HG03575 (cell line): ENCODE data around the gene IZUMO2.

ENCODE experiments used
- ATAC-seq: cut with Tn5 transposase; IDR thresholded peaks from one replicate; pipeline ENCODE4 v1.9.1; 2021; ENCODE audit not compliant: unreplicated experiment, insufficient number of reproducible peaks, low FRiP score; ENCODE audit errors: extremely low read depth

The IZUMO2 gene

GRCh38 chr19:50189331-50189730 lies 26.2 kb upstream of the IZUMO2 start:
- no peak for ATAC-seq

DNA sequence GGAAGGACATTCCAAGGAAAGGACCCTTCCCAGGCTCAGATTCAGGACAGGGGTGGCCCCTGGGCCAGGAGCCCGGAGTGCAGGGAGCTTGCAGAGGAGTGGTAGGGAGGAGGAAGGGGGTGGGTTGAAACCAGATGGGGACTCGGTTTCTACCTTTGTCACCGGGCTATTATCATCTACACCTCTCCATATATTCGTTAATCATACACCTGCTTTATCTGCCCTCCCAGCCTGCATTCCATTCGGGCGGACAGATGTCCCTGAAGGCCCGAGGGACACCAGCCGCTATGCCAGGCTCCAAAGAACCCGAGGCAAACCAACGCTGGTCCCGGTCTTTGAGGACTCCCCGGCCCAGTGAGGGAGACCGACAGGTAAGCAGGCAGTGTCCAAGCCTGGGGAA lies 24.9 kb upstream of the IZUMO2 start:
- no peak for ATAC-seq

- ATAC-seq, result no peak
Observed at GRCh38 chr19:50184196-50184595, 21.1 kb upstream of the IZUMO2 start.

DNA sequence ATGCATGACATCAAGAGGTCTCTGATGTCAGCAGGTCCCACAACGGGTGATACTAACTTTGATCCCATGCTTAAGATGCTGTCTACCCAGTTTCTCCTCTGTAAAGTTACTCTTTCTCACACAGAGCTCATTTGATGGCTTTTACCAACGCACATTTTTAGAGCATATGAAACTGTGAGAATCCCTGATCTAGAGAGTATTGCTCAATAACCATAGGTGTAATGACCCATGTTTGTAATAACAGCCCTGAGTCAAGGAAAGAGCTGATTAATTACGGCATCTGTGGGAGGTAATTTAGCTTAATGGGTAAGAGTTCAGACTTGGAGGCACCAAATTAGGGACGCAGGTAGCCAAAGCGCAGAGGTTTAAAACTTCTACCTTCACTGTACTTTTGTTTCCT lies 18.0 kb upstream of the IZUMO2 start:
- no peak for ATAC-seq

DNA sequence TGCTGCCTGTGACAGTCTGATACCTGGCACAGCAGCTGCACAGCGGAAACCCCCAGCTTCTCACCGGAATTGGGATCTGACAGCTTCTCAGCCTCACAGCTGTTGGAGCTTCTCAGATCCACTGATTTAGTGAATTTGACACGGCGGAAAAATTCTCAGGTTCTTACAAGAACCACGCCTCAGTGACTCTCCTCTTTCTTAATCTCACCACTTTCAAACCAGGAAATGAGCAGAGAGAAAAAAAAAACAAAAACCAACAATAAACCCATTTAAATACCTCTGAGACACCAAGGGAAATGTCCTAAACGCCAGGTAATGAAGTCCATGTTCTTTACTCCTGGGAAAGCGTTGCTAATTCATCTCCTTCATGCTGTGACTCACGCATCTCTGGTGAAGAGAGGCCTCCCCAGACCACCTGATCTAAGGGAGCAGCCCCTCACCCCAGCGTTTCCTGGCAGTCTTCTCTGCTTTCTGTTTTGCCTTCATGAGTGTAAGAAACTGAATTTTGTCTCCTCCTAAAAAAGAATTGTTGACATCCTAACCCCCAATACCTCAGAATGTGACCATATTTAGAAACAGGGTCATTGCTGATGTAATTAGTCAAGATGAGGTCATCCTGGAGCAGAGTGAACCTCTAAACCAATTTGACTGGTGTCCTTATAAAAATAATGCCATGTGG lies 15.9 kb upstream of the IZUMO2 start:
- no peak for ATAC-seq

DNA sequence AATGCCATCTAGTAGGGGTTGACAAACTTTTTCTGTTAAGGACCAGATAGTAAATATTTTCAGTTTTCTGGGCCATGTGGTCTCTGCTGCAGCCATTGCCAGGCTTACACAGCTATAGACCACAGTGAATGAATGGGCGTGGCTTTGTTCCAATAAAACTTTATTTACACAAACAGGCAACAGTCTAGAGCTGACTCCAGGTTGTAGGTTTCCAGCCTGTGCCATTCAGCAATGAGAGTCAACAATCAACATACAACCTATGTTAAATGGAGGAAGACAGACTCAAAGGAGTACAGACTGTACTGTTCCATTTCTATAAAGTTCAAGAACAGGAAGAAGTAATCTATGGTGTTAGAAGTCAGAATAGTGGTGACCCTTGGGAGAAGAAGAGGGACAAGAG lies 15.2 kb upstream of the IZUMO2 start:
- ATAC-seq, result no peak

GRCh38 chr19:50176775-50177174 lies 13.7 kb upstream of the IZUMO2 start:
- ATAC-seq, result no peak

DNA sequence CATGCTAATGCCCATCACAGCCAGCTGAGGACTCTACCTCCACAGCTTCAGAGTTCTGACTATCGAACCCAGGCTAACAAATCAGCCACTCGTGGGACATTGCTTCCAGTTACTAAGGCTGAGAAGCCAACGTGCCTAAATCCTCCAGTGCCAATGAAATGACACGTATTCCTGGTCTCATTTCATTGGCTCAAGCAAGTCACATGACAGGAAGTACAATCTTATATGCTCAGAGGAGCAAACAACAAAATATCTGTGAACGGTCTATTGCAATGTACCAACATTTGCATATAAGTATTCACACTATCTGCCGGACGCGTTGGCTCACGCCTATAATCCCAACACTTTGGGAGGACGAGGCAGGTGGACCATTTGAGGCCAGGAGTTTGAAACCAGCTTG lies 12.8 kb upstream of the IZUMO2 start:
- ATAC-seq, result no peak

- ATAC-seq, result no peak
Observed at GRCh38 chr19:50174100-50174793, 11.2 kb upstream of the IZUMO2 start.

- no peak for ATAC-seq
Observed at GRCh38 chr19:50173127-50173526, 10.0 kb upstream of the IZUMO2 start.

DNA sequence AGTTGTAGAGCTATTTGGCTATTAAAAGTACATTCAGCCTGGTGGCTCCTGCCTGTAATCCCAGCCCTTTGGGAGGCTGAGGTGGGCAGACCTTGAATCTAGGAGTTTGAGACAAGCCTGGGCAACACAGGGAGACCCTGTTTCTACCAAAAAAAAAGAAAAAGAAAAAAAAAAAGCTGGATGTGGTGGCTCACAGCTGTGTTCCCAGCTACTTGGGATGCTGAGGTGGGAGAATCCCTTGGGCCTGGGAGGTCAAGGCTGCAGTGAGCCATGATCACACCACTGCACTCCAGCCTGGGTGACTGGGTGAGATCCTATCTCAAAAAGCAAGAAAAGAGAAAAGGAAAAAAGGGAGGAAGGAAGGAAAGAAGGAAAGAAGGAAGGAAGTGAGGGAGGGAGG lies 9.6 kb upstream of the IZUMO2 start:
- no peak for ATAC-seq

GRCh38 chr19:50171752-50172151 lies 8.7 kb upstream of the IZUMO2 start:
- ATAC-seq, result no peak

DNA sequence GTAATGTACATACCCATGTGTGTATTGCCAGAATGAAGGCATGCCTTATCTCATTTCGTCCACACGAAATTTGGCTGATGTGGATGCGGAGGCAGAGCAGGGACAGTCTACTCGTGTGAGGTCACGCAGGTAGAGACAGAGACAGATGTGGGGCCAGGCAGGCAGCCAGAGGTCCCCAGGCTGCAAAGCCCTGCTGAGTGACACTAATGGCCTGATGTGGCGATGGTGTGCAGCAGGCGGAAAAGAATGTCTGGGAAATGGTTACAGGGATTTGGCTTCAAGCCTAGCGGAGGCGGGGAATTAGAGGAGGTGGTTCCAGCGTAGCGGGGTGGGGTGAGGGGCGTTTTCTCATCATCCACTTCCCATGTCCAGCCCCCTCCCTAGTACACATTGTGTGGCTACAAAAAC lies 4.2 kb upstream of the IZUMO2 start:
- ATAC-seq, result no peak

DNA sequence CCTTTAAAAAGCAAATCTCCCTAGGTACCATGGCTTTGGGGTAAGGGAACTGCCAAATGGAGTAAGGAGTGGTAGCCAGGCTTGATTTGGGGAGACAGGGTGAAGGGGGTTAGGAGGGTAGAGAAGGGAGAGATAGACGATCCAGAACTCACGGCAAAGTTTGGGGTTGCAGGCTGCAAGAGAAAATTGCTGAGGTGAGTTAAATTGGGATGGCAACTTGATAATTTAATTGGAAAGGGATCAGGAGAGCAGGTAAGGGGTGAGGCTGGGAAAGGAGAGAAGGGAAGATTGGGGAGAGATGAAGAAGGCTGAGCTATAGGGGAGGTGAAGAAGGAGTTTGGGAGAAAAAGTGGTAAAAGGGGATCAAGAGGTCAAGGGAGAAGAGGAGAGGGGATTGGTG lies 4.0 kb downstream of the IZUMO2 start:
- no peak for ATAC-seq

GRCh38 chr19:50158577-50158976 lies 4.5 kb downstream of the IZUMO2 start:
- no peak for ATAC-seq

GRCh38 chr19:50155520-50156109 lies 7.5 kb downstream of the IZUMO2 start:
- ATAC-seq, result no peak

GRCh38 chr19:50154529-50154928 lies 8.6 kb downstream of the IZUMO2 start:
- no peak for ATAC-seq

DNA sequence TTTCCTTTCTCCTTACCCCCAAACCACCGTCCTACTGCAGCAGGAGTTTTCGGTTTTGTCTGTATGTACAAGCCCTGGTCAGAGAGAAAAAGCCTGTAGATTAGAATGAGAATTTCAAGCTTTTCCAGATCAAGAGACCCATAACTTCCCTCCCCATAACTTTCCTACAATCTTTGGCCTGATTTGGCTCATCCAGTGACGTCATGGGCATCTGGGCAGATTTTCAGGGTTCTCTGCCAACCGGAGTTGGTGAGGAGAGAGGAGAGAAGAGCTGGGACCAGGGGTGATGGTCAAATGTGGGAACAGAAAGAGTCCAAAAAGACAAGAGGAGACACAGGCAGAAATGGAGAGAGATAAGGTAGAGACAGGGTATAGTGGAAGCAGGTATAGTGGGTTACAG lies 10.5 kb downstream of the IZUMO2 start:
- no peak for ATAC-seq

GRCh38 chr19:50148528-50148927 lies 14.6 kb downstream of the IZUMO2 start:
- no peak for ATAC-seq
